ENCODE results near the gene SRPRA.
A peak's percentile ranks its signal among the peaks of the same experiment; 100 is the strongest.
"Not testable (repeated sequence)": the region's sequence is repeated elsewhere in the genome, so short reads cannot be mapped to it uniquely, and the experiment has no call there.

SRPRA gene

DNA sequence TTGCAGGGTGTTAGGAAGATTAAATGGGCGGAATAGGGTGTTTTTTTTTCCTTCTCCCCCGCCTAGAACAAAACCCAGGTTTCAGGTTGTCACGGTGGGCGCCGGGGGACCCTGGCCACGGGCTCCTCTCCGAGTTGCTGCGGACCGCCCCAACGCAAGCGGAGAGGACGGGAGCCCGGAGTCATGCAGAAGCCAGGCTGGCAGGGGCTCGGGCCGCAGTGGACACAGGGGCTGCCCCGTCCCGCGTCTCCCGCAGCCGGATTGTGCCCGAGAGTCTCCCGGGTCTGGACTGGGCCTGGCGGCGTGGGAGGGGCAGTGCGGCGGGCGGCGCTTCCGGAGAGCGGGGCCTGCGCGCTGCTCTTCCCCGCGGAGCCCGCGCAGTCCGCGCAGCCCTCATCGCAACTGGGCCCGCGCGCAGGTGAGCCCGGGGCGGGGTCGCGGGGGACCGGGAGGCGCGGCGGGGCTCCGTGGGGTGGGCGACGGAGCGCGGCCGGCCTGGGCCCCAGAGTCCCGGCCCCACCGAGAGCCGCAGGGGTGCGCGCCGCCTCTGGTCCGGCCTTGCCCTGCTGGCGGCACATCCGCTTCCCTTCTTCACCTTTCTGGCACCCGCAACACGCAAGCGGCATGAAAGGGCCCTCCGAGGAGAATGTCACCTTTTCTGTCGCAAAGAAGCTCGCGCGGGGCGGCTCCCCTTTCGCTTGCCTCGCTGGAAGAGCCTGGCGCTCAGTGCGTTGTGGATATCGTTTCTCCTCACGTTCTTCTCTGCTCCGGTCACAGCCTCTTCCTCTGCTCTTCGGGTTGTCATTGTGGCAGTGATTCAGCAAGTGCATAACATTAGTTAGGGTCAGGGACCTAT is 14.3 kb upstream of the SRPRA start, which contains the start of gene TIRAP:
Gene TIRAP, plus strand, starts transcription at position 358 of the 856 bp plus-strand sequence. CDS start 7,802 bp downstream, outside the sequence.
- DNase-seq (ENCODE audit: low read depth in 2 of 2): peak; percentile 15 to 23

DNA sequence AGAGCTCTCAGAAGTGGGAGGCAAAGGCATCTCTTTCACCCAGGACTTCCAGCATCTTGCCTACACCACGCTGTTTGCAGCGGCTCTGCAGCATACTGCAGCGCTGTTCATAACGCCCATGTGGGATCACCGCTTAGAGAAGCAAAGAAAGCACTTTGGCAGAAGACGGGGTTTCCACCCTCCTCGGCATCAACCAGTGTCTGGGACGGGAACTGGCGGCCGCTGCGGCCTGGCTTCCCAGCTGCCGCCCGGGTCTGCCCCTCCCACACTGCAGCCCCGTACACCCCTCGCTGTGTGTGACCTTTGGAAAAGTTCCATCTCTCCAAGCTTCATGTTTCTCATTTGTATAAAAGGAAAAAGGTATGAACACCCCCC is 13.7 kb upstream of the SRPRA start:
- no peak for DNase-seq (ENCODE audit: low read depth in 2 of 2)

DNA sequence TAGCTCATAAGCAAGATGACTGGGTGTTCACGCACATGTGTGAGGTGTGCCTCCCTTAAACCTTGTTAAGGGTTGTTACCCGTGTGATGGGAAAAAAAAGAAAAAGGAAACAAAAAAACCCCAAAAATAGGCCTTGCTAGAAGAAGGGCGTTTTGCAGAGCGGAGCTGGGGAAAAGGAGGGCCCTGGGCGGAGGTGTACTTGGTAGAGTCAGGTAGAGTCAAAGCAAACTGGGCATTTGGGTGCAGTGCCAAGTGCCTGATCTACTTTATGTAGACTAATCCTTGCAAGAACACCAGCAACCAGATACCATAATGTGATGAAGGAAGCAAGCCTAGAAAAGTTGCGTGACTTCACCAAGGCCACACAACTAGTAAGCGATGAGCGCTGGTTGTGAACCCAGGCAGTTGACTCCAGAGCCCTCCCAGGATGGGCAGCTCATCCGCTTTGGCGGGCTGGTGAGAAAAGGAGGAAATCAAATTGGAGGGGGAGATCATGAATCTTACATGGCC is 13.0 kb upstream of the SRPRA start:
- no peak for DNase-seq (ENCODE audit: low read depth in 2 of 2)

DNA sequence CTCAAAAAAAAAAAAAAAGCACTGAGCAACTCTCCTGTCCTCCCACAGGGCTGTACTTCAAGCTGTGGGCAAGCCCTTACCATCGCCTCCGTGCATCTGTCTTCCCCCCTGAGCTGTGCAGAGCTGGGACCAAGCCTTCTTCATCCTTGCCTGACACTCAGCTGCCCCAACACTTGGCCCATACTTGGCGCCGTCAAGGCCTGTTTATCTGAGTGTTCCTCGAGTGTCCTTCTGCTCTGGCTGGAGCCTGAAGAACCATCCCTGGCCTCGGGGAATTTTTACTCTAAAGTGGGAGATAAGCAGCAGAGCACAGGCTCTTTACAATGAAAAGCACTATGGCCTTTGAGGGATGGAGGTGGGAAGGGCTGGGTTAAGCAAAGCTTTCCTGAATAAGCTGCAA is 12.6 kb upstream of the SRPRA start:
- DNase-seq (ENCODE audit: low read depth in 2 of 2): no peak

- DNase-seq (ENCODE audit: low read depth in 2 of 2): no peak
Measured at GRCh38 chr11:126280595-126280994, 11.9 kb upstream of the SRPRA start.

DNA sequence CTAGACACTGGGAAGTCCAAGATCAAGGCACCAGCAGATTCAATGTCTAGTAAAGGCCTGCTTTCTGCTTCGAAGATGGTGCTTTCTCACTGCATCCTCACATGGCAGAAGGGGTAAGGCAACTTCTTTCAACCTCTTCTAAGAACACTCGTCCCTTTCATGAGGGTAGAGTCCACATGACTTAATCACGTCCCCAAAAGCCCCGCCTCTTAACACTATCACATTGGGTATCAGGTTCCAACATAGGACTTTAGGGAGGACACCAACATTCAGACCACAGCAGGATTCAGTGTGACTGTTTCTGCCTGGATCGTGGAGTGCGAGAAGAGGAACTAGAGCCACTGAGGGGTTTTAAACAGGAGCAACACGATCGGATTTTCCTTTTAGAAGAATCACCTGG is 10.5 kb upstream of the SRPRA start:
- no peak for DNase-seq (ENCODE audit: low read depth in 2 of 2)

DNA sequence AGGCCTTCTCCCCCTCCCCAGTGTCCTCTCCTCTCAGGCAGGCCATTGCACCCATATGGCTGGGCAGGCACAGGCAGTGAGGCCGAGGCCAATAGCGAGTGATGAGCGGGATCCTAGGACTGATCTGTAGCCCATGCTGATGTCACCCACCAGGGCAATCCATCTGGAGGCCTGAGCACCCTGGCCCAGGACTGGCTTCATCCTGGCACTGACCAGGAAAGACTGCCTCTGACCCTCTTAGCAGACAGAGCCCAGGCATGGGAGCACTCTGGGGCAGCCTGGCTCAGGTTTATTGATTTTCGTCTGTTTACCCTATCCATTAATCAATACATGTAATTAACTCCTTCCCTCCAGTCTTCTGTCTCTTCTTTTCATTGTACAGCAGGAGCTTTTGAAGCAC is 9.1 kb upstream of the SRPRA start:
- DNase-seq (ENCODE audit: low read depth in 2 of 2): no peak

DNA sequence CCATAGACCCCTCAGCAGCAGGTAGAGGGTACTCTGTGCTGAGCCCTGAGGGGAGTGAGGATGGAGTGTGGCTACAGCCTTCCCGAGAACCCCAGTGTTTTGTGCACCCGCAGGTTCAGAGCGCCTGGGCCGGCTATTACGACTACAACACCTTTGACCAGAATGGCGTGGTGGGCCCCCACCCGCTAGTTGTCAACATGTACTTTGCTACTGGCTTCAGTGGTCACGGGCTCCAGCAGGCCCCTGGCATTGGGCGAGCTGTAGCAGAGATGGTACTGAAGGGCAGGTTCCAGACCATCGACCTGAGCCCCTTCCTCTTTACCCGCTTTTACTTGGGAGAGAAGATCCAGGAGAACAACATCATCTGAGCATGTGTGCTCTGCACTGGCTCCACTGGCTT is 8.6 kb upstream of the SRPRA start:
- DNase-seq (ENCODE audit: low read depth in 2 of 2): no peak

DNA sequence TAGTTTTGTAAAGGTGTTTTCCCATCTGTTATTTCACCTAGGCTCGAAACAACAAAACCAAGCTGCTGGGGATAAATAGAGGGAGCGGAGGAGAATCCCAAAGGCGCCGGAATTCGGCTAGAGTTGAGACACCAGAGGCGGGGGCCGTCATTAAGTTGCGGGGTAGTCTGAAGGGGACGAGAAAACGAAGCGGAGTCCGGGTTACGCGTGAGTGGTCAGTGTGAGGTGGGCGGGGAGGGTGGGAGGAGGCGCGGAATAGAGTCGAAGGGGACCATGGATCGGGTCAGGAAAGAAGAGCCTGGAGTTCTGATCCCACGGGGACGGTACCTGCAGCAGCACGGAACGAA is 361 bp downstream of the SRPRA start:
- no peak for DNase-seq (ENCODE audit: low read depth in 2 of 2)

DNA sequence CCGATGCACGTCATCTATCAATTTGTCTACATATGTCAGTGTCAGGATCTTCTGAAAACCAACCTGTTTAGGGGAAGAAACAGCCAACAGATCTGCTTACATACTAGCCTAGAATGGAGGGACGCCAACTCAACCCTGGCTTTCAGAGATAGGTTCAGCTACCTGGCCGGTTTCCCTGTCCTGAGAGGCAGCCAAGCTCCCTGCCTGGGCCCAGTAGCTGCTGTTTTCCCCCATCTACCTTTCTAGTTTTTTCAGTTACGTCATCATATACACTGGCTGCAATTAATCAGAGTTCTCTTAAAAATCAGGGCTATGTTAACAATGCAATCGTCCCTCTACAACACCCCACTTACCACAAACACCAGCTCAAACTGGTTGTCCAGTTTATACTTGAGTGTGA is 1.0 kb downstream of the SRPRA start:
- DNase-seq (ENCODE audit: low read depth in 2 of 2): no peak

GRCh38 chr11:126265811-126266210 is 2.9 kb downstream of the SRPRA start:
- no peak for DNase-seq (ENCODE audit: low read depth in 2 of 2)

GRCh38 chr11:126263489-126263888 is 5.2 kb downstream of the SRPRA start:
- no peak for DNase-seq (ENCODE audit: low read depth in 2 of 2)

DNA sequence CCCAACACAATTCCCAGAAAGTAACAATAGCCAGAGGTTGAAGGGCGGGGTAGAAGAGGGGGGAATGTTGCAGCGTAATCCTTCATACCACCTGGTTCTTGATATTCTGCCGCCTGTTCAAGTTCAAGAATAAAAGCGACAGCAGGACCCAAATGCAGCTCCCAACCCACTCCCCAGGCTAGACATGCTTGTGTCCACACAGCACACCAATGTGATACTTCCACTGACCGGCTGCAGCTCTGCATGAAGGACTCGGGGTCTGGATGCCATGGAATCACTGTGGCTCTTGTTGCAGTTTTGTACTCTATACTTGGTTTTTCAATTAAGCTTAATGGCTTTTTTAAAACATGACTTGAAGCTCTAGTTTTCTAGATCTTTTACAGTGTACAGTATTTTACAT is 6.5 kb downstream of the SRPRA start:
- DNase-seq (ENCODE audit: low read depth in 2 of 2): no peak

- no peak for DNase-seq (ENCODE audit: low read depth in 2 of 2)
Measured at GRCh38 chr11:126257764-126258163, 10.9 kb downstream of the SRPRA start.

DNA sequence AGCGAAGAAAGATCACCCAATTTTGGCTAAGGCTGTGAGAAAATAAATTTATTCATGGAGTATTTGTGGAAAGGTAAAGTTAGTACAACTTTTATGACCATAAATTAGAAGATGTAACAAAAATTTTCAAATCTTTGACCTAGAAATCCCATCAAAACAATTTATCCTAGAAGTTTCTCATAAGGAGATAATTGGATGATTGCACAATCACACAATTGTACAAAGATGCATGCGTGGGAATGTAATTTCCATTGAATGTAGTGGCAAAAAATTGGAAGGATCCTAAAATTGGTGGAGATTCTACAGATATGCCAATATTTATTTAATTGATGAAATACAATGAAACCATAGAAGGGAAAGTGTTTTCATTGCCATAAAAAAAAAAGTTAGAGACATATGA is 11.6 kb downstream of the SRPRA start:
- no peak for DNase-seq (ENCODE audit: low read depth in 2 of 2)

DNA sequence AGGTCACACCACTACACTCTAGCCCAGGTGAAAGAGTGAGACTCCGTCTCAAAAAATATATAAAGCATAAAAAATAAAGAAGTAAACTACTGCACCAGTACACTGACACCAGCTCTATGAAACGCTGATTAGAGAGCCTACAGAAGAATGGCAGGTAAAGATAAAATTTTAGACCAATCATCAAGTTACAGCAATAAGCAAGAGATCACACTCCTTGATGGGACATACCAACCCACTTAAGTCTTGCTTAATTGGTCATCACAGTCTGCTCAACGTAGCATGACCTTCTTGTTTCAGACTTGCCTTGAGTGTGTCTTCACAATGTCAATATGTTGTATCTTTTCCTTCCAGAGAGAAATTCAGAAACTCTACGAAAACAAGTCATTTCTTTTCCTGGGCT is 12.5 kb downstream of the SRPRA start:
- no peak for DNase-seq (ENCODE audit: low read depth in 2 of 2)

DNA sequence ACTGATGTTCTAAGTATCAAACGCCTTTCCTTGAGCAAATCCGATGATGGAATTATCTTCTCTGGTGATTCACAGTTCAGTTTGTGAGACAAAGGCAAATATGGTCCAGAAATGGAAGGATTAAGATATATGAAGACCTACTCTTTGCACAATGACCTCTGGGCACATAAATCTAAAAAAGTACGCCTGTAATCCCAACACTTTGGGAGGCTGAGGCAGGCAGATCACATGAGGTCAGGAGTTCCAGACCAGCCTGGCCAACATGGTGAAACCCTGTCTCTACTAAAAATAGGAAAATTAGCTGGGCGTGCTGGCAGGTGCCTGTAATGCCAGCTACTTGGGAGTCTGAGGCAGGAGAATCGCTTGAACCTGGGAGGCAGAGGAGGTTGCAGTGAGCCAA is 13.2 kb downstream of the SRPRA start:
- not testable (repeated sequence) for DNase-seq (ENCODE audit: low read depth in 2 of 2)

- DNase-seq (ENCODE audit: low read depth in 2 of 2): no peak
Measured at GRCh38 chr11:126254819-126255218, 13.9 kb downstream of the SRPRA start.

GRCh38 chr11:126253265-126253664 is 15.4 kb downstream of the SRPRA start:
- no peak for DNase-seq (ENCODE audit: low read depth in 2 of 2)

- no peak for DNase-seq (ENCODE audit: low read depth in 2 of 2)
Measured at GRCh38 chr11:126246636-126247035, 22.1 kb downstream of the SRPRA start.

DNA sequence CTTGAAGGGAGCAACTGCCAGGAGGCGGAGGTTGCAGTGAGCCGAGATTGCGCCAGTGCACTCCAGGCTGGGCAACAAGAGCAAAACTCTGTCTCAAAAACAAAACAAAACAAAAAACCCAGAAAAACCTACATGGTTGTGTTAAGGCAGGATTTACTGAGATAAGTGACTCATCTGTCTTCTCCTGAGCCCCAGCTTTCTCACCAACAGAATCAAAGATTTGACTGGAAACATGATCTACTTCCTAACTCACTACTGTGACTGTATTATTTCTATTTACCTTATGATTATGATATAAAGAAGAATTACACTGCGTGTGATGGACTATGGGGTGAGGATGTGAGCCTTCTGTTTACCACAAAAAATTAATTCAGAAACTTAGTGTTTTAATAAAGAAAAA is 35.3 kb downstream of the SRPRA start:
- DNase-seq (ENCODE audit: low read depth in 2 of 2): no peak

GRCh38 chr11:126232683-126233082 is 36.0 kb downstream of the SRPRA start:
- no peak for DNase-seq (ENCODE audit: low read depth in 2 of 2)

DNA sequence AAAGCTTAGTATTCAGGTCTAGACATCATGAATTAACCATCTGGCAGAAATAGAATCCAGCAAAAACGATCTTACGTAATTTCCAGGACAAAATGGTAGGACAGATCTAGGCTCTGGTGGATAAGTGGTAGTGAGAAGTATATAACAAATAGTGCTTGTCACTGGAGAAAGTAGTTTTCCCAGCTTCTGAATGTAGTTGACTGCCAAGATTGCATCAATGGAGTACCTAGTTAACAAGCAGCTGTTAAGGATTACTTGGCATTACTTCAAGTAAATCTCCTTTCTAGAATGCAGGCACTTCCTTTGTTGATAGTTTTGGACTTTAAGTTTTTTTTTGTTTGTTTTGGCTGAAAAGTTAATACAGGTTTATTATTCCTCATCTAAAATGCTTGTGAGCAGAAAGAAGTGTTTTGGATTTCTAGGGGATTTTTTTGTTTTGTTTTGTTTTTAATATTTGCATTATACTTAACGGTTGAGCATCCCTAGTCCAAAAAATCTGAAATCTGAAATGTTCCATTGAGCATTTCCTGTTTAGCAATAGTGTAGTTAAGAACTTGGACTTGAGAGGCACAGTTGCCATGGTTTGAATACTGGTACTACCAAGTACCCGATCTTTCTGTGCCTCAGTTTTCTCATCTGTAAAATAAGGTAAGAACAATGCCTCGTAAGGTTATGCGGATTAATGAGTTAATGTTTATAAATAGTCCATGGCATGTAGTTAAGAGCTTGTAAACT is 36.8 kb downstream of the SRPRA start:
- no peak for DNase-seq (ENCODE audit: low read depth in 2 of 2)
